Aorta (tissue), 5 donors: ENCODE measurements around the gene KLC4. TPM values are rescaled to one million over a fixed set of nuclear protein-coding genes. Genes with fewer than 3 reads are reported as not detected.
"Not testable (repeated sequence)": the region's sequence is repeated elsewhere in the genome, so short reads cannot be mapped to it uniquely, and the experiment has no call there.

Experiments
- ATAC-seq: fragments of 200-7000 bp; cut with Tn5 transposase; one replicate; pipeline ENCODE4 v1.9.1; 2022; ENCODE audit warnings: moderate library complexity; ENCODE audit not compliant: low FRiP score
- DNase-seq, 2 donors: peaks; one replicate each; pipeline ENCODE4 v3.0.0-alpha.2; 2020
- H3K27ac ChIP-seq, 2 donors: one replicate each; pipeline ENCODE4 v1.5.1; 2013; ENCODE audit warnings: low read length in 2 of 2, mild to moderate bottlenecking in 2 of 2, moderate library complexity in 2 of 2, control low read depth in 1 of 2, inconsistent platforms in 1 of 2, low read depth in 1 of 2
- H3K27me3 ChIP-seq, 2 donors: one replicate each; pipeline ENCODE4 v1.6.1; 2013; ENCODE audit warnings: control low read depth in 1 of 2, low read length in 1 of 2, mild to moderate bottlenecking in 1 of 2, moderate library complexity in 1 of 2; ENCODE audit not compliant: insufficient read depth in 2 of 2, control insufficient read depth in 1 of 2
- H3K36me3 ChIP-seq, 2 donors: one replicate each; pipeline ENCODE4 v1.6.1; 2013; ENCODE audit warnings: control low read depth in 1 of 2, low read length in 1 of 2, mild to moderate bottlenecking in 1 of 2; ENCODE audit not compliant: insufficient read depth in 2 of 2, control insufficient read depth in 1 of 2
- H3K4me1 ChIP-seq, 2 donors: one replicate each; pipeline ENCODE4 v1.6.1; 2013; ENCODE audit warnings: low read length in 2 of 2, control low read depth in 1 of 2, mild to moderate bottlenecking in 1 of 2, moderate library complexity in 1 of 2; ENCODE audit not compliant: insufficient read depth in 2 of 2, control insufficient read depth in 1 of 2
- H3K4me3 ChIP-seq, 2 donors: one replicate each; pipeline ENCODE4 v1.5.1; 2013; ENCODE audit warnings: low read length in 2 of 2, control low read depth in 1 of 2, mild to moderate bottlenecking in 1 of 2
- H3K9me3 ChIP-seq: one replicate; pipeline ENCODE4 v1.6.1; 2013; ENCODE audit warnings: mild to moderate bottlenecking, low read length; ENCODE audit not compliant: control insufficient read depth
- WGBS, 2 donors: extraction: QIAGEN DNeasy Blood & Tissue Kit; methylation state at CpG; one replicate each; pipeline ENCODE4 v1.1.7; 2013; 5-methylcytosine and 5-hydroxymethylcytosine counted together
- intact Hi-C, 2 donors: fragments of 100-400 bp; cut with DNase I; formaldehyde crosslinking; loops; one replicate each; pipeline versions ENCODE4 v1.14.2 to v1.15.0; 2022
- polyA plus RNA-seq, 2 donors: library from polyadenylated mRNA; stranded (reverse); fragments of 200-250 nt; gene quantifications; one replicate each; pipeline ENCODE4 v1.2.3, GENCODE V29; 2013
- total RNA-seq, 2 donors: library from RNA; stranded (reverse); fragmentation: NEBNext Ultra II Directional; extraction: Animal tissue kit (Norgen Biotek cat#: 25700); gene quantifications; one replicate each; pipeline ENCODE4 v1.2.1, GENCODE V29; 2021
- donor health status: healthy with polysubstance abuse.
- donor health status: Bipolar disorder and iron deficiency.
- donor health status: DM: no; HTN: no; CAD: no.
- donor health status: DM: no; HTN: no; CAD: no.
- donor health status: DM: yes; HTN: yes; CAD: no.

KLC4 gene
- total and polyA plus RNA-seq, 4 donors, result 20.1 to 54.9 (median 34.8) TPM

- 87 to 89% methylated on average over 5 to 8 of the region's 8 CpGs for WGBS, 2 donors
- H3K36me3 ChIP-seq, H3K9me3 ChIP-seq, H3K4me3 ChIP-seq, intact Hi-C loops, ATAC-seq, H3K4me1 ChIP-seq, H3K27ac ChIP-seq, H3K27me3 ChIP-seq: not testable (repeated sequence)
- peak in 1 of 2 donors; percentile 59 for DNase-seq
These were observed 18.0 kb upstream of the KLC4 start for GRCh38 chr6:43041475-43041874.

GRCh38 chr6:43043310-43043709 is 16.1 kb upstream of the KLC4 start:
- intact Hi-C loops, result no loop called here
- Histone ChIP-seq H3K27me3 (no peaks in the 10 kb centered on the region), H3K4me1 (no peaks in the 10 kb centered on the region), H3K27ac (no peak overlapping the region), H3K9me3 (no peaks in the 10 kb centered on the region), H3K4me3 (no peak overlapping the region), H3K36me3 (peaks cover 0 to 2% of the 10 kb centered on the region in 2 donors)
- peak in 1 of 2 donors; percentile 74 for DNase-seq
- WGBS, 2 donors, result 91 to 92% methylated on average over 9 of the region's 9 CpGs
- ATAC-seq, result no peak

GRCh38 chr6:43045371-43045930 is 14.0 kb upstream of the KLC4 start:
- no peaks in the 10 kb centered on the region for H3K4me1 ChIP-seq
- ATAC-seq (no peak), DNase-seq (peak in 1 of 2 donors; percentile 59)
- no peak overlapping the region for H3K27ac ChIP-seq
- H3K36me3 ChIP-seq, result peaks cover 0 to 5% of the 10 kb centered on the region in 2 donors
- intact Hi-C loops, result no loop called here
- H3K4me3 ChIP-seq, result no peak overlapping the region
- 90 to 91% methylated on average over 11 of the region's 11 CpGs for WGBS, 2 donors
- no peaks in the 10 kb centered on the region for H3K27me3 ChIP-seq
- no peaks in the 10 kb centered on the region for H3K9me3 ChIP-seq

- Histone ChIP-seq H3K9me3 (no peaks in the 10 kb centered on the region), H3K4me3 (no peak overlapping the region), H3K4me1 (no peaks in the 10 kb centered on the region), H3K27ac (no peak overlapping the region), H3K36me3 (peaks cover 0 to 5% of the 10 kb centered on the region in 2 donors), H3K27me3 (no peaks in the 10 kb centered on the region)
- peak in 1 of 2 donors; percentile 46 for DNase-seq
- WGBS, 2 donors, result 82 to 91% methylated on average over 7 of the region's 7 CpGs
- intact Hi-C loops, result no loop called here
- ATAC-seq, result no peak
These were observed 11.4 kb upstream of the KLC4 start for GRCh38 chr6:43047998-43048397.

- peaks cover 0 to 7% of the 10 kb centered on the region in 2 donors for H3K36me3 ChIP-seq
These were observed 8.4 kb upstream of the KLC4 start for GRCh38 chr6:43050981-43051380.

GRCh38 chr6:43052225-43052841 is 7.1 kb upstream of the KLC4 start:
- Histone ChIP-seq H3K36me3 (peaks cover 0 to 5% of the 10 kb centered on the region in 2 donors), H3K4me3 (no peak overlapping the region), H3K4me1 (no peaks in the 10 kb centered on the region), H3K27ac (peak overlapping the region in 1 of 2 donors; percentile 82), H3K9me3 (no peaks in the 10 kb centered on the region), H3K27me3 (no peaks in the 10 kb centered on the region)
- intact Hi-C loops, result loop anchor here (2.0 to 5.0 kb wide), 2 partner anchors 38 to 125 kb away; partner anchors contain the start of genes CNPY3 (in 1 of the 2) and KLHDC3 (in 1 of the 2)
- no peak for ATAC-seq
- no peak for DNase-seq
- 86 to 88% methylated on average over 19 of the region's 19 CpGs for WGBS, 2 donors

More at GRCh38 chr6:43050981-43051380, 8.4 kb upstream of the KLC4 start:
- no peak overlapping the region for H3K27ac ChIP-seq
- H3K4me3 ChIP-seq, result no peak overlapping the region
- intact Hi-C loops, result loop anchor here in 1 of 2 donors (5.0 kb wide), 1 partner anchor 124 kb away; the partner anchor contains the start of gene CNPY3
- no peak for DNase-seq
- ATAC-seq, result no peak
- H3K9me3 ChIP-seq, result no peaks in the 10 kb centered on the region
- no peaks in the 10 kb centered on the region for H3K27me3 ChIP-seq
- 92 to 95% methylated on average over 17 of the region's 17 CpGs for WGBS, 2 donors
- H3K4me1 ChIP-seq, result no peaks in the 10 kb centered on the region

GRCh38 chr6:43052842-43053544 is 6.4 kb upstream of the KLC4 start:
- DNase-seq, result peak in 1 of 2 donors; percentile 81
- intact Hi-C loops, result loop anchor here (2.0 to 5.0 kb wide), 2 partner anchors 38 to 126 kb away; partner anchors contain the start of genes CNPY3 (in 1 of the 2) and KLHDC3 (in 1 of the 2)
- 17% methylated on average over 22 of the region's 22 CpGs for WGBS, 2 donors
- no peaks in the 10 kb centered on the region for H3K4me1 ChIP-seq
- no peaks in the 10 kb centered on the region for H3K9me3 ChIP-seq
- H3K27me3 ChIP-seq, result no peaks in the 10 kb centered on the region
- H3K4me3 ChIP-seq, result peak overlapping the region; percentile 52 to 61
- H3K27ac ChIP-seq, result peak overlapping the region in 1 of 2 donors; percentile 82
- no peak for ATAC-seq
- H3K36me3 ChIP-seq, result peaks cover 0 to 5% of the 10 kb centered on the region in 2 donors

- intact Hi-C loops, result loop anchor here (2.0 to 5.0 kb wide), 2 partner anchors 39 to 126 kb away; partner anchors contain the start of genes KLHDC3 (in 2 of the 2) and CNPY3 (in 1 of the 2)
- DNase-seq, result peak; percentile 96 to 98
- ATAC-seq, result peak; percentile 94
- H3K36me3 ChIP-seq, result peaks cover 0 to 5% of the 10 kb centered on the region in 2 donors
- H3K4me1 ChIP-seq, result no peaks in the 10 kb centered on the region
- peak within 1 kb of the TSS; percentile 52 to 61 for H3K4me3 ChIP-seq
- peak within 1 kb of the TSS in 1 of 2 donors; percentile 82 for H3K27ac ChIP-seq
- no peaks in the 10 kb centered on the region for H3K27me3 ChIP-seq
- no peaks in the 10 kb centered on the region for H3K9me3 ChIP-seq
- 2% methylated on average over 33 to 45 of the region's 45 CpGs for WGBS, 2 donors
These were observed 5.8 kb upstream of the KLC4 start, which contains the start of gene CUL7 for GRCh38 chr6:43053545-43054205. CUL7 (minus strand) TSS chr6:43053851; CDS start chr6:43052788, 1,063 bp downstream.
